Measurements from ENCODE around the gene TMEM52. TPM values are rescaled to one million over a fixed set of nuclear protein-coding genes. Genes with fewer than 3 reads are reported as not detected.
A peak's percentile ranks its signal among the peaks of the same experiment; 100 is the strongest.

Gene TMEM52
- total RNA-seq, 4 donors from 2014 or later, result 1.1 to 3.6 (median 3.0) TPM

DNA sequence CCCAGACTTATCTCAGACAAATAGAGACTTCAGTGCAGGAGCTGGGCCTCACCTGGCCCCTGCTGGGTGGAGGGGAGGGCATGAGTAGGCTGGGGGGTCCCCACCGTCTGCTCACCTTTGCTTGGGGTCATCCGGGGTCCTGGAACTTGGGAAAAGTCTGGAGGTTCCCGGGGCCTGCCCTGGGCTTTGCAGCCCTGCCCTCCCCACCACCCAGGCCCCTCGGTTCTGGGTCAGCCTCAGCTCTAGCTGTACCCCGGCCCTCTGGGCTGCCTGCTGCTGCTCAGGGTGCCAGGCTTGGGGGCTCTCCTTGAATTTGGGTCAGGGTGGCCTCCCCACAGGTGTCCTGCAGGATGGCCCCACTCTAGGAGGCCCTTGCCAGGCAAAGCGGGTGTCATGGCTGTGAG is 2.4 kb upstream of the TMEM52 start:
- H3K4me1 ChIP-seq, result peaks cover 11 to 25% (median 12%) of the 10 kb centered on the region in 3 donors
- H3K4me3 ChIP-seq, result no peak overlapping the region
- no peak overlapping the region for H3K27ac ChIP-seq
- no peaks in the 10 kb centered on the region for H3K36me3 ChIP-seq
- no peak for DNase-seq
- 74% methylated on average over 5 of the region's 6 CpGs; no CpG with 5 or more reads in 1 of the 2 donors for WGBS, 2 donors
- intact Hi-C loops (cut with DNase I), result no loop called here
- TF ChIP-seq CTCF (IDR thresholded peaks at IDR 0.05), result no peak
- no peak for TF ChIP-seq POLR2A (IDR thresholded peaks at IDR 0.05)
- H3K9me3 ChIP-seq, result no peaks in the 10 kb centered on the region
- H3K27me3 ChIP-seq, result no peaks in the 10 kb centered on the region

- Histone ChIP-seq H3K4me3 (no peak overlapping the region), H3K27ac (no peak overlapping the region), H3K27me3 (no peaks in the 10 kb centered on the region), H3K36me3 (no peaks in the 10 kb centered on the region), H3K9me3 (no peaks in the 10 kb centered on the region), H3K4me1 (peaks cover 11 to 31% (median 12%) of the 10 kb centered on the region in 3 donors)
- intact Hi-C loops (cut with DNase I), result no loop called here
- no peak for DNase-seq
- TF ChIP-seq POLR2A (IDR thresholded peaks at IDR 0.05) (no peak), CTCF (IDR thresholded peaks at IDR 0.05) (no peak)
- 70 to 80% methylated on average over 4 to 5 of the region's 27 CpGs for WGBS, 2 donors
Measured at GRCh38 chr1:1920608-1921458, 1.8 kb upstream of the TMEM52 start.

GRCh38 chr1:1920057-1920607 is 1.1 kb upstream of the TMEM52 start:
- peaks cover 11 to 38% (median 12%) of the 10 kb centered on the region in 3 donors for H3K4me1 ChIP-seq
- no peaks in the 10 kb centered on the region for H3K27me3 ChIP-seq
- H3K9me3 ChIP-seq, result no peaks in the 10 kb centered on the region
- no peaks in the 10 kb centered on the region for H3K36me3 ChIP-seq
- no peak for DNase-seq
- TF ChIP-seq POLR2A (IDR thresholded peaks at IDR 0.05), result no peak
- TF ChIP-seq CTCF (IDR thresholded peaks at IDR 0.05), result no peak
- H3K27ac ChIP-seq, result peak overlapping the region; percentile 44 to 79 (median 73)
- peak overlapping the region; percentile 7 to 75 (median 51) for H3K4me3 ChIP-seq
- 54% methylated on average over 2 of the region's 6 CpGs; no CpG with 5 or more reads in 1 of the 2 donors for WGBS, 2 donors
- intact Hi-C loops (cut with DNase I), result no loop called here

GRCh38 chr1:1919304-1920056 is 401 bp upstream of the TMEM52 start:
- H3K9me3 ChIP-seq, result no peaks in the 10 kb centered on the region
- WGBS, 2 donors, result 0% methylated on average over 3 of the region's 62 CpGs; no CpG with 5 or more reads in 1 of the 2 donors
- intact Hi-C loops (cut with DNase I), result no loop called here
- DNase-seq, result peak; percentile 90
- TF ChIP-seq CTCF (IDR thresholded peaks at IDR 0.05), result no peak
- TF ChIP-seq POLR2A (IDR thresholded peaks at IDR 0.05), result no peak
- peak overlapping the region; percentile 43 to 75 (median 51) for H3K4me3 ChIP-seq
- peaks cover 0 to 1% (median 0%) of the 10 kb centered on the region in 4 donors for H3K27me3 ChIP-seq
- H3K4me1 ChIP-seq, result peaks cover 11 to 44% (median 14%) of the 10 kb centered on the region in 3 donors
- no peaks in the 10 kb centered on the region for H3K36me3 ChIP-seq
- H3K27ac ChIP-seq, result peak overlapping the region; percentile 44 to 79 (median 73)

Measured in esophagus squamous epithelium (tissue), 5 donors.